ENCODE data around the gene NUP153. TPM values are rescaled to one million over a fixed set of nuclear protein-coding genes. Genes with fewer than 3 reads are reported as not detected.
"Not testable (repeated sequence)": the region's sequence is repeated elsewhere in the genome, so short reads cannot be mapped to it uniquely, and the experiment has no call there.

Gene NUP153
- total RNA-seq (ENCODE audit: unreplicated experiment) = 34.2 TPM
- long read RNA-seq, partial matches to known transcripts = 2 of 2 reads
- long read RNA-seq, other reads (novel, unspliced or antisense) = 0 of 2 reads

DNA sequence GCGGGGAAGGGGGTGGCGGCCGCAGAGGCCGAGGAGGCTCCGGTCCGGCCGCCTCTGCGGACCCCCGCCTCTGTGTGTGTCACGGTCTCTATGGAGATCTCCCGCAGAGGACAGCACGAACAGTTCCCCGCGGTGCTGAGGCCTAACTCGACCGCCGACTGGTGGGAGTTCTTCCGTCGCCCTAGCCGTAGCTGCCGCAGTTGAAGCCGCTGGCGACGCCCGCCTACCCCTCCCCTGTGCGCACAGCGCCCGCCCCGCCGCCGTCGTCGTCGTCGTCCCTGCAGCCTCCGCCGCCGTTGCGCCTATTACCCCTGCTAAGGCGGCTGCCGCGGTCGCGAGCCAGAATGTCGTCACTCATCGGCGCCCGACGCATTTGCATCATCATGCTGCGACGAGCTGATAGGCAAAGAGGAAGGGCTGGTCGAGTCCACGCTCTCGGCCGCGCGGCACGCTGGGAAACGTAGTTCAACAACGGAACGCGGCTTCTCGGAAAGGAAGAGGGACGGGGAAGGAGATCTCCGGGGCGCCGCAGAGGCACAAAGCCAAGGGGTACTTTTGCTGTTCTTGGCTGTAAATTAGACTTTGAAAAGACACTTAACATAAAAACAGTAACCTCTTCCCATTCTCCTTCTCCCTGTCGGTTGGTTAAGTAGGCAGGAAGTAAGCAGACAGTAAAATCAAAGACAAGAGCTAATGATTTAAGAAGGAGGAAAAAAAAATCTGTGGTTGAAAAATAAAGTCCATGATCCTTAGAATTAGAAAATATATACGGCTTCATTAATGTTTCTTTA is at the start of gene NUP153:
Gene NUP153, minus strand, starts transcription at position 346 of the 791 bp plus-strand sequence. CDS start 538 bp downstream, outside the sequence.
- H3K9me3 Mint-ChIP-seq (ENCODE audit: unreplicated experiment) = peaks cover 10% of the 10 kb centered on the region
- DNase-seq = peak; percentile 100
- peaks cover 5% of the 10 kb centered on the region for H3K27me3 Mint-ChIP-seq (ENCODE audit: unreplicated experiment)
- TF ChIP-seq, protein P1, sequence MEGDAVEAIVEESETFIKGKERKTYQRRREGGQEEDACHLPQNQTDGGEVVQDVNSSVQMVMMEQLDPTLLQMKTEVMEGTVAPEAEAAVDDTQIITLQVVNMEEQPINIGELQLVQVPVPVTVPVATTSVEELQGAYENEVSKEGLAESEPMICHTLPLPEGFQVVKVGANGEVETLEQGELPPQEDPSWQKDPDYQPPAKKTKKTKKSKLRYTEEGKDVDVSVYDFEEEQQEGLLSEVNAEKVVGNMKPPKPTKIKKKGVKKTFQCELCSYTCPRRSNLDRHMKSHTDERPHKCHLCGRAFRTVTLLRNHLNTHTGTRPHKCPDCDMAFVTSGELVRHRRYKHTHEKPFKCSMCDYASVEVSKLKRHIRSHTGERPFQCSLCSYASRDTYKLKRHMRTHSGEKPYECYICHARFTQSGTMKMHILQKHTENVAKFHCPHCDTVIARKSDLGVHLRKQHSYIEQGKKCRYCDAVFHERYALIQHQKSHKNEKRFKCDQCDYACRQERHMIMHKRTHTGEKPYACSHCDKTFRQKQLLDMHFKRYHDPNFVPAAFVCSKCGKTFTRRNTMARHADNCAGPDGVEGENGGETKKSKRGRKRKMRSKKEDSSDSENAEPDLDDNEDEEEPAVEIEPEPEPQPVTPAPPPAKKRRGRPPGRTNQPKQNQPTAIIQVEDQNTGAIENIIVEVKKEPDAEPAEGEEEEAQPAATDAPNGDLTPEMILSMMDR (IDR thresholded peaks at IDR 0.05; ENCODE audit: partially characterized antibody, unreplicated experiment) = no peak
- peak within 1 kb of the TSS; percentile 98 for H3K27ac Mint-ChIP-seq (ENCODE audit: unreplicated experiment)
- H3K4me1 Mint-ChIP-seq (ENCODE audit: low read depth, unreplicated experiment) = peaks cover 7% of the 10 kb centered on the region
- H3K36me3 Mint-ChIP-seq (ENCODE audit: unreplicated experiment) = no peaks in the 10 kb centered on the region
- peak within 1 kb of the TSS; percentile 96 for H3K4me3 Mint-ChIP-seq (ENCODE audit: unreplicated experiment)

DNA sequence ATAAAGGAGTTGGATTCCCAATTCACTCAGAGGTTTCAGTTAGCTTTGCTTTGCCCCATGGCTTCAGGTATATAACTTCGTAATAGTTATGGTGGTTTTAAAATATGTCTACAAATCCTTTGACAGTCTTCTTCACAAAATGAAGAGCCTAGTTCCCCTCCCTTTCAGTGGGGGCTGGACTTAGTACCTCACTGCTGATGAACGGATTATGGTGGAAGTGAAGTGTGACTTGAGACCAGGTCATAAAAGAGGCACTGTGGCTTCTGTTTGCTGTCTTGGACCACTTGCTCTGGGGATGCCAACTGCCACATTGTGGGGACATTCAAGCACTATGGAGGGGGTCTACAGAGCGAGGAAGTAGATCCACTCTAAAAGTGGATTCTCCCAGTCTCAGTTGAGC is 47.5 kb upstream of the NUP153 start:
- no peaks in the 10 kb centered on the region for H3K27me3 Mint-ChIP-seq (ENCODE audit: unreplicated experiment)
- no peak overlapping the region for H3K4me3 Mint-ChIP-seq (ENCODE audit: unreplicated experiment)
- no peaks in the 10 kb centered on the region for H3K9me3 Mint-ChIP-seq (ENCODE audit: unreplicated experiment)
- TF ChIP-seq, protein P1 (IDR thresholded peaks at IDR 0.05; ENCODE audit: partially characterized antibody, unreplicated experiment) = no peak
- H3K27ac Mint-ChIP-seq (ENCODE audit: unreplicated experiment) = no peak overlapping the region
- no peak for DNase-seq
- no peaks in the 10 kb centered on the region for H3K4me1 Mint-ChIP-seq (ENCODE audit: low read depth, unreplicated experiment)
- no peaks in the 10 kb centered on the region for H3K36me3 Mint-ChIP-seq (ENCODE audit: unreplicated experiment)

DNA sequence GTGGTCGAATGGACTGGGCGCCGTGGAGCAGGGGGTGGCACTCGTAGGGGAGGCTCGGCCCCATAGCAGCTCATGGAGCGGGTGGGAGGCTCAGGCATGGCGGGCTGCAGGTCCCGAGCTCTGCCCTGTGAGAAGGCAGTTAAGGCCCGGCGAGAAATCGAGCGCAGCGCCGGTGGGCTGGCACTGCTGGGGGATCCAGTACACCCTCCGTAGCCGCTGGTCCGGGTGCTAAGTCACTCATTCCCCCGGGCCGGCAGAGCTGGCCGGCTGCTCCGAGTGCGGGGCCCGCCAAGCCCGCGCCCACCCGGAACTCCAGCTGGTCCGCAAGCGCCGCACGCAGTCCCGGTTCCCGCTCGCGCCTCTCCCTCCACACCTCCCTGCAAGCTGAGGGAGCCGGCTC is 38.6 kb upstream of the NUP153 start:
- not testable (repeated sequence) for H3K4me1 Mint-ChIP-seq (ENCODE audit: low read depth, unreplicated experiment); H3K27me3 Mint-ChIP-seq (ENCODE audit: unreplicated experiment); H3K4me3 Mint-ChIP-seq (ENCODE audit: unreplicated experiment); H3K9me3 Mint-ChIP-seq (ENCODE audit: unreplicated experiment); DNase-seq; H3K36me3 Mint-ChIP-seq (ENCODE audit: unreplicated experiment); H3K27ac Mint-ChIP-seq (ENCODE audit: unreplicated experiment)

DNA sequence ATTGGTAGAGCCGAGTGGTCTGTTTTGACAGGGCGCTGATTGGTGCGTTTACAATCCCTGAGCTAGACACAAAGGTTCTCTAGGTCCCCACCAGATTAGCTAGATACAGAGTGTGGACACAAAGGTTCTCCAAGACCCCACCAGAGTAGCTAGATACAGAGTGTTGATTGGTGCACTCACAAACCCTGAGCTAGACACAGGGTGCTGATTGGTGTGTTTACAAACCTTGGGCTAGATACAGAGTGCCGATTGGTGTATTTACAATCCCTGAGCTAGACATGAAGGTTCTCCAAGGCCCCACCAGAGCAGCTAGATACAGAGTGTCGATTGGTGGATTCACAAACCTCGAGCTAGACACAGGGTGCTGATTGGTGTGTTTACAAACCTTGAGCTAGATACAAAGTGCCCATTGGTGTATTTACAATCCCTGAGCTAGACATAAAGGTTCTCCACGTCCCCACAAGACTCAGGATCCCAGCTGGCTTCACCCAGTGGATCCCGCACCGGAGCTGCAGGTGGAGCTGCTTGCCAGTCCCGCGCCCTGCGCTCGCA is 38.1 kb upstream of the NUP153 start:
- H3K4me1 Mint-ChIP-seq (ENCODE audit: low read depth, unreplicated experiment); DNase-seq; H3K4me3 Mint-ChIP-seq (ENCODE audit: unreplicated experiment); H3K36me3 Mint-ChIP-seq (ENCODE audit: unreplicated experiment); H3K27ac Mint-ChIP-seq (ENCODE audit: unreplicated experiment); H3K9me3 Mint-ChIP-seq (ENCODE audit: unreplicated experiment); H3K27me3 Mint-ChIP-seq (ENCODE audit: unreplicated experiment): not testable (repeated sequence)

DNA sequence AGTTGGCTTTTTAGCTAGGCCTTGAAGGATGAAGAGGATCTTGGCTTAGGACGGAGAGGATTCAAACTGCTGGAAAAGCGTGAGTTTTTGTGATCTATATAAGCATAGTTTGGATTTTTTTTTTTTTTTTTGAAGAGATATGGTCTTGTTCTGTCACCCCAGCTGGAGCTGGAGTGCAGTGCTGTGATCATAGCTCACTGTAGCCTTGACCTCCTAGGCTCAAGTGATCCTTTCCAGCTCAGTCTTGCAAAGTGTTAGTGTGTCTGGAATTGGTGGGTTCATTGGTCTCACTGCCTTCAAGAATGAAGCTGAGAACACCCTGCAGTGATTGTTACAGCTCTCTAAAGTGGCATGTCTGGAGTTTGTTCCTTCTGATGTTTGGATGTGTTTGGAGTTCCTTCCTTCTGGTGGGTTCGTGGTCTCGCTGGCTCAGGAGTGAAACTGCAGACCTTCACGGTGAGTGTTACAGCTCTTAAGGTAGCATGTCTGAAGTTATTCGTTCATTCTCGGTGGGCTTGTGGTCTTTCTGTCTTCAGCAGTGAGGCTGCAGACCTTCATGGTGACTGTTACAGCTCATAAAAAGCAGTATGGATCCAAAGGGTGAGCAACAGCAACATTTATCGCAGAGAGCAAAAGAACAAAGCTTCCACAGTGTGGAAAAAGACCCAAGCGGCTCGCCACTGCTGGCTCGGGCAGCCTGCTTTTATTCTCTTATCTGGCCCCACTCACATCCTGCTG is 37.5 kb upstream of the NUP153 start:
- TF ChIP-seq, protein P1 (IDR thresholded peaks at IDR 0.05; ENCODE audit: partially characterized antibody, unreplicated experiment) = no peak
- peaks cover 8% of the 10 kb centered on the region for H3K9me3 Mint-ChIP-seq (ENCODE audit: unreplicated experiment)
- no peak overlapping the region for H3K27ac Mint-ChIP-seq (ENCODE audit: unreplicated experiment)
- no peaks in the 10 kb centered on the region for H3K4me1 Mint-ChIP-seq (ENCODE audit: low read depth, unreplicated experiment)
- no peak for DNase-seq
- peaks cover 8% of the 10 kb centered on the region for H3K27me3 Mint-ChIP-seq (ENCODE audit: unreplicated experiment)
- no peak overlapping the region for H3K4me3 Mint-ChIP-seq (ENCODE audit: unreplicated experiment)
- H3K36me3 Mint-ChIP-seq (ENCODE audit: unreplicated experiment) = no peaks in the 10 kb centered on the region

Measured in glutamatergic neuron (in vitro differentiated cells).